HPDE6-E6E7 (cell line): ENCODE measurements around the gene RAB3IP.

Experiments used
- DNase-seq: peaks from one replicate; pipeline ENCODE4 v3.0.0; 2011; ENCODE audit warnings: missing footprints; ENCODE audit errors: extremely low spot score

Gene RAB3IP

DNA sequence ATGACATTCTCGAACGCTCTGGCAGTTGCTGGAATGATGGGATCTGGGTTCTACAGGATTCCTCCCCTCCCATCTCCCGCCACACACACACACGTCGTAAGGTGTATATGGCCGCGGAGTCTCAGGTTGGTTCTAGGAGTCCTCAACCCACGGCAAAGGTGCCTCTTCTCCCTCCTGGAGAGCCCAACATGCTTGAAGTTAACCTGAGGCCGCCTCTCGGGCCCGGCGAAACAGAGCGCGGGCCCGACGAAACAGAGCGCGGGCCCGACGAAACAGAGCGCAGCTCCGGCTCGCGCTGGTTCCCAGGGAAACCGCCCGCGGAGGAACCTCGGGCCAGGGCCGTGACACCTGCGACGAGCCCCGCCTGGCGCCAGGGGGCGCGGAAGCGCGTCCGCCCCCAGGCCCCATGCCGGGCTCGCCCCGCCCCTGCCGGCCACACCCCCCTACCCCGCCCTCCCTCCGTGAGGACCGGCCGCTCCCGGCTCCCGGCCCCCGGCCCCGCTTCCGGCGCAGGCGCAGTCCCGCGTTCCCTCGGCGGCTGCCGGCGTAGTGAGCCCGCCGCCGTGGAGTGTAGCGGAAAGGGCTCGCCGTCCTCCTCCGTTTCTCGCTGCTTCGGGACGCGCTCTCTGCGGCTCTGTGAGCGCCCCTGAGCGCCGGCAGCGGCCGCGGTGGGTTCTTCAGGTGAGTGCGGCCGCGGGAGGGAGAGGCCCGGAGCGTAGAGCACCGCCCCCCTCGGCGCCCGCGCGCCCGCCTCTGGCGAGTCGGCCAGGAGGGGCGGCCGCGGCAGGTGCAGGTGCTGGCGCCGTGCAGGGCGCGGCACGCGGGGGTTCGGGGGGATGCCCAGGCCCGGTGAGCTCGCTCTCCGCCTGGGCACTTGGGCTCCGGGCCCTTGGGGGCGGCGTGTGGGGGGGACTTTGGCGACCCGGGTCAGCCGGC is at the start of gene RAB3IP:
TSS of gene RAB3IP (plus strand) at position 510 of the 936 bp plus-strand sequence. CDS start 16,549 bp downstream, outside the sequence.
- DNase-seq = peak; percentile 88

GRCh38 chr12:69689638-69690037 is 49.0 kb upstream of the RAB3IP start:
- no peak for DNase-seq

DNA sequence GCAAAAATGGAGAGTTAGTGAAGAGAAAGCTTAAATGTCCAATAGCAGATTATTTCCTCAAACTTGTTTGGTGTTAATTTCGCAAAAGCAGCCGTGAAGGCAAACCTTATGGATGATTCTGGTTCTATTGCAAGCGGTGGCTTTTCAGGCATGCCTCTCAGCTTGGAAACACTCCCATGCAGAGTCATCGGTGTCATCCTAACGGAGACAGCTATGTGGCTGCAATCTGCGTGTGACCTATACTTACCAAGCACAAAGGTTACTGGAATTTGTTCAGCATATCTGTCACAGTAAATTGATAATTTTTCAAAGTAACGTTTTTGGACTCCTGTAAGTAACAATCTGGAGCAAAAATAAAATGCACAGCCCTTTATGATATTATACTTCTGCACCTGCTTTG is 44.5 kb upstream of the RAB3IP start:
- DNase-seq = no peak

DNA sequence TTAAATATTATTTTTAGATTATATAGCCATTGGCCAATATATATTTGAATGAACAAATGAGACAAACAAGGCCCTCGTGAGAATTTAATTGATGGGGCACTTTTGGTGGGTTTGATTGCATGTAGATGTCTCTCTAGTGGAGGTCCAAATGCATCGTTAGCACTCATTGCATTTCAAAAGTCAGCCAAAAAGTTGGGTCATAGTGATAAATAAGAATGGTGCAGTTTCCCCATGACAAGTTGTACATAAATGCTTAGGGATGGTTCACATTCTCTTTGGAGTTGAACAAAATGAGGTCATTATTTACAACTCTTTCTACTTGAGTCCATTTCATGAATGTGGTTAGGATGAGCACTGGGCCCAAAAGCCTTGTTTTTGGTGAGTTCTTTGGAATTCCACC is 40.6 kb upstream of the RAB3IP start:
- DNase-seq = no peak

- DNase-seq = no peak
Measured at GRCh38 chr12:69698769-69699540, 39.7 kb upstream of the RAB3IP start, which contains the start of gene BEST3. Gene BEST3, minus strand, starts transcription at chr12:69699303. Its CDS starts 1,505 bp downstream, at chr12:69697798.

DNA sequence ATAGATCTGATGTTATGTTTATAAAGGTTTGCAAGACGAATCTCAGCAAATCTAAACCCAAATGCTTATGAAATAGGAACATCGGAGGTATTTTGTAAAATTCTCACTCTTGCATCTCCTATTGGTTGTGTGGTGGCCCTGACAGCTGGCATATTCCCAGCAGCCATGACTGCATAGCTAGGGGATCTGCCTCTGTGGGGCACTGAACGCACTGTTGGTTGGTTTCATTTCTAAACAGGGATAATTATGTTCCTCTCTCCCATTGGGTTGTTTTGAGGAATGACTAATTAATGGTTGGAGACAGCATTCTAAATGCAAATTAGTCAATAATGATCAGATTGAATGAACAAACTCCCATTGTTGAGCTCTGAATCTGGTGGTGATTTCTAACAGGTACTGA is 36.8 kb upstream of the RAB3IP start:
- no peak for DNase-seq

DNA sequence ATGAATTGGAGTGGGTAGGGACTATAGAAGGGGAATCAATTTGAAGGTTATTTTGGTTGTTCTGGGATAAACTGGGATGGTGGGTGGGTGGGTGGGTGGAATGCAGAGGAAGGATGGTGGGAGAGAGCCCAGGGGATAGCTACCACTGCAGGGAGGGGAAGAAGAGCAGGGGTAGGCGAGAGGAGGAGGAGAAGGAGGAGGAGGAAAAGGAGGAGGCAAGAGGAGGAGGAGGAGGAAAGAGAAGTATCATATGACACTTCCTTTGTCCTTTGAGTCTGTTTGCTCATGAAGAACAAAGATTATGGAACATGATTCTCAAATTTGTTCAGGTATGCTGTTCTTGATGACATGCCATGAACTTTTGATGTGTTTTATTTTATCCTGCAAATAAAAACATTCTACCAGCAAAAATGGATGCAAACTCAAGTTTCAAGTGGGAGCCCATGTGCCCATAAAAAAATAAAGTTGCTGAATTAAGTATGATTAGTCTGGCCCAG is 35.5 kb upstream of the RAB3IP start:
- no peak for DNase-seq

- DNase-seq = no peak
Measured at GRCh38 chr12:69704357-69704756, 34.3 kb upstream of the RAB3IP start.

GRCh38 chr12:69708649-69709048 is 30.0 kb upstream of the RAB3IP start:
- DNase-seq = no peak

DNA sequence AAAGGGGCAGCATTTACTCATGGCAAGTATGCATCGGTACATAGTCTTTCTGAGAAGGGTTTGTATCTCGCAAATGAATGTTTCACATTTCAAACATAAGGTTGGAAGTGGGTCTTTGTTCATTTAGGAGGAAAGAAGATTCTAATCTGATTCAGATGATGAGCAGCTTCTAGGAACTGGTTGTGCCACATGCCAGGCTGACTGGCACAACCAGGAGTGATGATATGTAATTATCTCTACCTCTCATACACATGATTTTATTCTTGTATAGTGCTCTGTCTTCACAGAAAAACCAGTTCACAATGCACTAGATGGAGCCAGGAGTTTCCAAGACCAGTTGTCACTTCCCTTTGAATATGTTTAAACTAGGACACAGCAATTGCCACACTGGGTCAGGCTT is 25.8 kb upstream of the RAB3IP start:
- no peak for DNase-seq

- no peak for DNase-seq
Measured at GRCh38 chr12:69714542-69714941, 24.1 kb upstream of the RAB3IP start.

- no peak for DNase-seq
Measured at GRCh38 chr12:69719336-69720316, 19.0 kb upstream of the RAB3IP start.

- DNase-seq = no peak
Measured at GRCh38 chr12:69720750-69721149, 17.9 kb upstream of the RAB3IP start.

- no peak for DNase-seq
Measured at GRCh38 chr12:69726922-69727321, 11.7 kb upstream of the RAB3IP start.

DNA sequence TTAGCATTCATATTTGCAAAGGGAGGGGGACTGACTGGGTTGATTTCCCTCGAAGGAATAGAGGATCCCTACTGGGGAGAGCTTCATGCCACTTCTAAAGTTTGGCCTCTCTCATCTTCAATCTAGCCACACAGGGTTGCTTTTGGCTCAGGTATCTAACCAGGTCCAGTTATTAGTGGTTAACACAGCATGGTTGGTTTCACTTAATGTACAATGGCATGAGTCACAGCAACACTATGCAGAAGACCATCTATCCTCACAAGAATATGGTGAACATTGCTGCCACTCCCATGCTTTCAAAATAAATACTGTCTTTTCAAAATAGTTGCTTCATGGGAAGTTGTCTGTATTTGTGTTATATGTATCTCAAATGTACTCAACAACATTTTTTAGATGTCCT is 6.6 kb upstream of the RAB3IP start:
- peak; percentile 15 for DNase-seq

- no peak for DNase-seq
Measured at GRCh38 chr12:69733638-69734037, 5.0 kb upstream of the RAB3IP start.

GRCh38 chr12:69739287-69740191 is 879 bp downstream of the RAB3IP start:
- DNase-seq = peak; percentile 21

DNA sequence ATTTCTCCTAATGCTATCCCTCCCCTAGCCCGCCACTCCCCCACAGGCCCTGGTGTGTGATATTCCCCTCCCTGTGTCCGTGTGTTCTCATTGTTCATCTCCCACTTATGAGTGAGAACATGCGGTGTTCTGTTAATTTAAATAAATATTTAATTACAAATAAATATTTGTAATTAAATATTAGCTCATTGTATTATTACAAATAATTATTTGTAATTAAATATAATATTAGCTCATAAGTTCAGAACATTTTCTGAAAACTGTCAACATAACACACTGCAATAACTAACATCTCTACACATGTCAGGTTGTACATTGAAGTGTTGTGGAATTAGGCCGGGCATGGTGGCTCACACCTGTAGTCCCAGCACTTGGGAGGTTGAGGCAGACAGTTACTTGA is 5.4 kb downstream of the RAB3IP start:
- no peak for DNase-seq

DNA sequence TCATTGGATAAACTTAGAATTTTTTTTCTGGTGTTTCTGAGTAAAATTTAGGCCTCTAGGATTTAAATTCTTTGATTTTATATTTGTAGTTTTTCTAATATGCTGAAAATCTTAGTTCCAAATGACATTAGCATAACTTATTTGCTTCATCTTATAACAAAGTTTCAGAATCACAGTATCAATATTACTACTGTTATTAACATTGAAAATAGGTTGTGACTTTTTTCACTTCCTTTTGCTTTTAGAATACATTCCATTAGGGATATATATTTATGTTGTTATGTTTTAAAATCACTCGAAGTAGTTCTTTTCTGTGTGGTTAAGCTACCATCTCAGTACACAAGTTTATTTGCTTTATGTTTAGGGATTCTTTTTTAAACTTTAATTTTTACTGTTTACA is 12.8 kb downstream of the RAB3IP start:
- no peak for DNase-seq

DNA sequence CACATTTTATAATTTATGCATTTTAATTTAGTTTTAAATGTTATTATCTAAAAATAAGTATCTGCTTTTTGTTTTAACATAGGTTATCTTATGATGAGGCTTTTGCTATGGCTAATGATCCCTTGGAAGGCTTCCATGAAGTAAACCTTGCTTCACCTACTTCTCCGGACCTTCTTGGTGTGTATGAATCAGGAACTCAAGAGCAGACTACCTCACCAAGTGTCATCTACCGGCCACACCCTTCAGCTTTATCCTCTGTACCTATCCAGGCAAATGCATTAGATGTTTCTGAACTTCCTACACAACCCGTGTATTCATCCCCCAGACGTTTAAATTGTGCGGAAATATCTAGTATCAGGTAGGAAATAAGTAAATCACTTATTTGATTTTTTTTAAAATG is 16.6 kb downstream of the RAB3IP start:
- DNase-seq = no peak
